MCF 10A (cell line): ENCODE data around the gene CALN1. TPM values are rescaled to one million over a fixed set of nuclear protein-coding genes. Genes with fewer than 3 reads are reported as not detected.

ENCODE experiments used
- BruUV-seq: library from RNA; stranded (reverse); fragments of 400-500 nt; replicated peaks from 2 replicates; lab custom pipeline; 2021; lab: Mats Ljungman, UMichigan
- CTCF ChIA-PET: fragments of 300-600 bp; sonication (Branson Sonifier 250); formaldehyde crosslinking; extraction: SDS; loops from one replicate; lab custom pipeline; 2021; ENCODE audit warnings: antibody characterized with exemption, inconsistent platforms; lab: Yijun Ruan, JAX
- POLR2A ChIA-PET: fragments of 300-600, 350-650 bp; sonication (Branson Sonifier 250); formaldehyde crosslinking; extraction: SDS; loops from one replicate; lab custom pipeline; 2020; ENCODE audit warnings: antibody characterized with exemption, inconsistent platforms; lab: Yijun Ruan, JAX
- DNase-seq: peaks from one replicate; pipeline ENCODE4 v3.0.0-alpha.2; 2018; ENCODE audit not compliant: unreplicated experiment
- H3K27ac Mint-ChIP-seq: one replicate; pipeline ENCODE4 v1.8.0; 2022; ENCODE audit warnings: mild to moderate bottlenecking, low read depth, mixed read lengths; ENCODE audit not compliant: unreplicated experiment
- H3K27me3 Mint-ChIP-seq: one replicate; pipeline ENCODE4 v1.8.0; 2022; ENCODE audit warnings: mixed read lengths; ENCODE audit not compliant: insufficient read depth, unreplicated experiment
- H3K36me3 Mint-ChIP-seq: one replicate; pipeline ENCODE4 v1.8.0; 2022; ENCODE audit warnings: mild to moderate bottlenecking, moderate library complexity, mixed read lengths; ENCODE audit not compliant: insufficient read depth, unreplicated experiment
- H3K4me1 Mint-ChIP-seq: one replicate; pipeline ENCODE4 v1.8.0; 2022; ENCODE audit warnings: mixed read lengths; ENCODE audit not compliant: insufficient read depth, unreplicated experiment
- H3K4me3 Mint-ChIP-seq: one replicate; pipeline ENCODE4 v1.8.0; 2022; ENCODE audit warnings: mild to moderate bottlenecking, moderate library complexity, mixed read lengths; ENCODE audit not compliant: unreplicated experiment
- H3K9me3 Mint-ChIP-seq: one replicate; pipeline ENCODE4 v1.8.0; 2022; ENCODE audit warnings: mixed read lengths; ENCODE audit not compliant: unreplicated experiment
- intact Hi-C: fragments of 100-400 bp; cut with micrococcal nuclease; formaldehyde crosslinking; loops from 2 replicates; pipeline ENCODE4 v1.14.1; 2022
- total RNA-seq: library from RNA; stranded (reverse); gene quantifications from 2 replicates; pipeline ENCODE4 v1.2.3, GENCODE V29; 2022
- TF ChIP-seq, protein P1 (sequence below): fragments of 200-600 bp; IDR thresholded peaks from one replicate; pipeline ENCODE4 v1.8.0; 2022; ENCODE audit warnings: antibody characterized with exemption, mild to moderate bottlenecking; ENCODE audit not compliant: unreplicated experiment

The CALN1 gene
- total RNA-seq, 1 experiment from 2014 or later, result not detected

DNA sequence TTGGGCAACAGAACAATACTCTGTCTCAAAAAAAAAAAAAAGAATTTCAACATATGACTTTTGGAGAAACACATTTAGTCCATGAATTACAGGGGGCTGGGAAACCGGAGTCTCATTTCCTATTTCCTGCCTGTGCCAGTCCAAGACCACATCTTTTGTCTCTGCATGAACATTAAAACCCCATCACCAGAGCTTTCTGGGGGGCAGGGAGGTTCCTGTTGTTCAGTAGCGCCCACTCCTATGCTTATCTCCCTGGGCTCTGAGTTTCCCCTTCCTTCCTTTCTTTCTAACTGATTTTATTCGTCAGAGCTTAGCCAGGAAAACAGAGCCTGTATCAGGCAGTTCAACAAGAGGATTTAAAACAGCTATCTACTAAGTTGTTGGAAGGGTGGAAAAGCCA, 119.3 kb downstream of the CALN1 start:
- Mint-ChIP-seq H3K36me3 (no peaks in the 10 kb centered on the region), H3K27me3 (peaks cover 10% of the 10 kb centered on the region), H3K4me1 (no peaks in the 10 kb centered on the region), H3K4me3 (no peak overlapping the region), H3K9me3 (no peaks in the 10 kb centered on the region), H3K27ac (no peak overlapping the region)
- BruUV-seq, result no TSS peak
- intact Hi-C loops, result no loop called here
- CTCF ChIA-PET, result interaction anchor here (0.6 to 0.7 kb wide), 2 partner anchors 10 to 393 kb away, joined by 3 to 4 read pairs; no protein-coding TSS in a partner anchor
- TF ChIP-seq, protein P1, sequence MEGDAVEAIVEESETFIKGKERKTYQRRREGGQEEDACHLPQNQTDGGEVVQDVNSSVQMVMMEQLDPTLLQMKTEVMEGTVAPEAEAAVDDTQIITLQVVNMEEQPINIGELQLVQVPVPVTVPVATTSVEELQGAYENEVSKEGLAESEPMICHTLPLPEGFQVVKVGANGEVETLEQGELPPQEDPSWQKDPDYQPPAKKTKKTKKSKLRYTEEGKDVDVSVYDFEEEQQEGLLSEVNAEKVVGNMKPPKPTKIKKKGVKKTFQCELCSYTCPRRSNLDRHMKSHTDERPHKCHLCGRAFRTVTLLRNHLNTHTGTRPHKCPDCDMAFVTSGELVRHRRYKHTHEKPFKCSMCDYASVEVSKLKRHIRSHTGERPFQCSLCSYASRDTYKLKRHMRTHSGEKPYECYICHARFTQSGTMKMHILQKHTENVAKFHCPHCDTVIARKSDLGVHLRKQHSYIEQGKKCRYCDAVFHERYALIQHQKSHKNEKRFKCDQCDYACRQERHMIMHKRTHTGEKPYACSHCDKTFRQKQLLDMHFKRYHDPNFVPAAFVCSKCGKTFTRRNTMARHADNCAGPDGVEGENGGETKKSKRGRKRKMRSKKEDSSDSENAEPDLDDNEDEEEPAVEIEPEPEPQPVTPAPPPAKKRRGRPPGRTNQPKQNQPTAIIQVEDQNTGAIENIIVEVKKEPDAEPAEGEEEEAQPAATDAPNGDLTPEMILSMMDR, result no peak
- POLR2A ChIA-PET, result no interaction called here
- DNase-seq, result no peak

DNA sequence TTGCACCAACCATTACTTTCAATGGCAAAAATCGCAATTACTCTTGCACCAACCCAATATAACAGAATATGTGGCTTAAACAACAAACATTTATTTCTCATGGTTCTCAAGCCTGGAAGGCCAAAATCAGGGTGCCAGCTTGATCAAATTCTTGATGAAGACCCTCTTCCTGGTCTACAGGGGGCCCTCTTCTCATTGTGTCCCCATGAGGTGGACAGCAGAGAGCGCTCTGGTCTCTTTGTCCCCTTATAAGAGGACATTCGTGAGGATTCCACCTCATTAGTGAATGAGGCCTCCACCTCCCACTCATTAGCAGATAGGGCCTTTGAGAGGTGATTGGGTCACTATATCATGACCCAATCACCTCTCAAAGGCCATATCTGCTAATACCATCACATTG, 120.0 kb downstream of the CALN1 start:
- no peaks in the 10 kb centered on the region for H3K4me1 Mint-ChIP-seq

DNA sequence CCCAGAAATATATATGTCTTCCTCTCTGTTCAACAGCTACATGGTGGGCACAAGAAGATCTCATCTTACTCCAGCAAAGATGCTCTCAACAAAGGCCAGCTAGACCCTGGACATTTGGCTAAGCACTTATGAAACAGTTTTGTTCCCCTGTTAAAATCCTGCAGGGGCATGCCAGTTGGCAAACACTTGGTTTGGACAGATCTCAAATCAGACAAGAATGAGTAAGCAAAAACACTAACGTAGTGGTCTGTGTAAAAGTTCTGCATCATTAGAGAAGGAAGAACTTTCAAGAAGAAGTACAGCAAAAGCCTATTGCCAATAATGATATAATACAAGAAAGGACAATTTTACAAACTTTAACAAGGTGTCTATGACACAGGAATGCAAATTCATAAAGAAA, 125.6 kb downstream of the CALN1 start:
- ChIA-PET POLR2A (interaction anchor here (0.6 kb wide), 1 partner anchor 22 kb away, joined by 3 read pairs; no protein-coding TSS in a partner anchor), CTCF (interaction anchor here (0.6 to 1.1 kb wide), 2 partner anchors 29 to 55 kb away, joined by 3 read pairs; no protein-coding TSS in a partner anchor)
- Mint-ChIP-seq H3K27ac (no peak overlapping the region), H3K36me3 (no peaks in the 10 kb centered on the region), H3K4me3 (no peak overlapping the region), H3K27me3 (no peaks in the 10 kb centered on the region), H3K9me3 (no peaks in the 10 kb centered on the region), H3K4me1 (peaks cover 6% of the 10 kb centered on the region)
- no TSS peak for BruUV-seq
- TF ChIP-seq, protein P1, result no peak
- intact Hi-C loops, result no loop called here
- DNase-seq, result no peak

More for the DNA sequence above, 120.0 kb downstream of the CALN1 start:
- H3K36me3 Mint-ChIP-seq, result no peaks in the 10 kb centered on the region
- CTCF ChIA-PET, result interaction anchor here (0.6 kb wide), 1 partner anchor 9 kb away, joined by 3 read pairs; no protein-coding TSS in a partner anchor
- POLR2A ChIA-PET, result no interaction called here
- TF ChIP-seq, protein P1, result no peak
- no peak overlapping the region for H3K4me3 Mint-ChIP-seq
- H3K27ac Mint-ChIP-seq, result no peak overlapping the region
- DNase-seq, result no peak
- H3K9me3 Mint-ChIP-seq, result no peaks in the 10 kb centered on the region
- BruUV-seq, result no TSS peak
- intact Hi-C loops, result no loop called here
- peaks cover 8% of the 10 kb centered on the region for H3K27me3 Mint-ChIP-seq

DNA sequence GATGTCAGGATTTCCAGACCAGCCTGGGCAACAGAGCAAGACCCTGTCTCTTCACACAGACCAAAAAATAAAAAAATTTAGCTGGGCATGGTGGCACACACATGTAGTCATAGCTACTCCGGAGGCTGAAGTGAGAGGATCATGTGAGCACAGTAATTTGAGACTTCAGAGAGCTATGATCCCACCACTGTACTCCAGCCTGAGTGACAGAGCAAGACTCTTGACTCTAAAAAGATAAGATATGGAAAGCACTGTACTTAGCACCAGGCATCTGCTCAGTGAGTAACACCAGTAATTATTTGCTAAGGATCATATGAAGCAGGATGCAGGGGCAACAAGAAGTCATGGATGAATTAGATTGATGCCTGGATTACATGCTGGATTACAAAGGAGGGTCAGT, 128.8 kb downstream of the CALN1 start:
- no peak overlapping the region for H3K27ac Mint-ChIP-seq
- intact Hi-C loops, result no loop called here
- H3K4me1 Mint-ChIP-seq, result peaks cover 6% of the 10 kb centered on the region
- H3K36me3 Mint-ChIP-seq, result no peaks in the 10 kb centered on the region
- no peak for DNase-seq
- TF ChIP-seq, protein P1, result no peak
- ChIA-PET CTCF (no interaction called here), POLR2A (no interaction called here)
- no TSS peak for BruUV-seq
- no peak overlapping the region for H3K4me3 Mint-ChIP-seq
- H3K27me3 Mint-ChIP-seq, result peaks cover 8% of the 10 kb centered on the region
- no peaks in the 10 kb centered on the region for H3K9me3 Mint-ChIP-seq
